Brain microvascular endothelial cell (primary cell): ENCODE results near the gene ADAMTSL3.

Source experiments
- DNase-seq: peaks from one replicate; pipeline ENCODE4 v3.0.0-alpha.2; 2020
- H3K27ac ChIP-seq: fragments of 250-450 bp; sonication (Bioruptor Pico); 2 replicates; pipeline ENCODE4 v1.5.1; 2020; ENCODE audit warnings: mild to moderate bottlenecking, moderate library complexity
- H3K27me3 ChIP-seq: fragments of 250-450 bp; sonication (Bioruptor Pico); replicated peaks from 2 replicates; pipeline ENCODE4 v1.5.1; 2020; ENCODE audit warnings: mild to moderate bottlenecking
- H3K36me3 ChIP-seq: fragments of 250-450 bp; sonication (Bioruptor Pico); replicated peaks from 2 replicates; pipeline ENCODE4 v1.5.1; 2020; ENCODE audit warnings: mild to moderate bottlenecking
- H3K4me3 ChIP-seq: 2 replicates; pipeline ENCODE4 v1.5.1; 2011; ENCODE audit warnings: low read depth, mild to moderate bottlenecking, control low read depth, low read length, moderate library complexity
- in situ Hi-C: cut with HindIII; loops from 2 replicates; pipeline ENCODE4 v1.10.0; 2017; ENCODE audit warnings: low sequenced_read_pairs, low pct_ligation_motif_present
- TF ChIP-seq, protein P1 (sequence below): IDR thresholded peaks from 2 replicates; pipeline ENCODE4 v1.5.1; 2011; ENCODE audit warnings: low read depth, mild to moderate bottlenecking, moderate library complexity, low read length, control low read depth, inconsistent platforms; ENCODE audit errors: missing control alignments

The ADAMTSL3 gene

DNA sequence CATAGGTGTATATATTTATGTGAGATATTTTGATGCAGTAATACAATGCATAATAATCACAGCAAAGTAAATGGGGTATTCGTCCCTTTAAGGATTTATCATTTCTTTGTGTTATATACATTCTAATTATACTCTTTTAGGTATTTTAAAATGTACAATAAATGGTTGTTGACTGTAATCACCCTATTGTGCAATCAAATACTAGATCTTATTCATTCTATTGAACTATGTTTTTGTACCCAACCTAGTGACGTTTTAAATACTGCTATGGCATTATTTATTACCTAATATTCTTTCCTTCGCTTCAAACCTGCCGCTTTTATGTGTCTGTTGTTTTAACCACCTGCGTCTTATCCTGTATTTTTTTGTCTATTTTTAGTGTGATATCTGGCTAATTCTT lies 132.4 kb downstream of the ADAMTSL3 start:
- H3K4me3 ChIP-seq = no peak overlapping the region
- TF ChIP-seq, protein P1, sequence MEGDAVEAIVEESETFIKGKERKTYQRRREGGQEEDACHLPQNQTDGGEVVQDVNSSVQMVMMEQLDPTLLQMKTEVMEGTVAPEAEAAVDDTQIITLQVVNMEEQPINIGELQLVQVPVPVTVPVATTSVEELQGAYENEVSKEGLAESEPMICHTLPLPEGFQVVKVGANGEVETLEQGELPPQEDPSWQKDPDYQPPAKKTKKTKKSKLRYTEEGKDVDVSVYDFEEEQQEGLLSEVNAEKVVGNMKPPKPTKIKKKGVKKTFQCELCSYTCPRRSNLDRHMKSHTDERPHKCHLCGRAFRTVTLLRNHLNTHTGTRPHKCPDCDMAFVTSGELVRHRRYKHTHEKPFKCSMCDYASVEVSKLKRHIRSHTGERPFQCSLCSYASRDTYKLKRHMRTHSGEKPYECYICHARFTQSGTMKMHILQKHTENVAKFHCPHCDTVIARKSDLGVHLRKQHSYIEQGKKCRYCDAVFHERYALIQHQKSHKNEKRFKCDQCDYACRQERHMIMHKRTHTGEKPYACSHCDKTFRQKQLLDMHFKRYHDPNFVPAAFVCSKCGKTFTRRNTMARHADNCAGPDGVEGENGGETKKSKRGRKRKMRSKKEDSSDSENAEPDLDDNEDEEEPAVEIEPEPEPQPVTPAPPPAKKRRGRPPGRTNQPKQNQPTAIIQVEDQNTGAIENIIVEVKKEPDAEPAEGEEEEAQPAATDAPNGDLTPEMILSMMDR = no peak
- in situ Hi-C loops = no loop called here
- no peaks in the 10 kb centered on the region for H3K36me3 ChIP-seq
- DNase-seq = no peak
- H3K27ac ChIP-seq = no peak overlapping the region
- no peaks in the 10 kb centered on the region for H3K27me3 ChIP-seq

DNA sequence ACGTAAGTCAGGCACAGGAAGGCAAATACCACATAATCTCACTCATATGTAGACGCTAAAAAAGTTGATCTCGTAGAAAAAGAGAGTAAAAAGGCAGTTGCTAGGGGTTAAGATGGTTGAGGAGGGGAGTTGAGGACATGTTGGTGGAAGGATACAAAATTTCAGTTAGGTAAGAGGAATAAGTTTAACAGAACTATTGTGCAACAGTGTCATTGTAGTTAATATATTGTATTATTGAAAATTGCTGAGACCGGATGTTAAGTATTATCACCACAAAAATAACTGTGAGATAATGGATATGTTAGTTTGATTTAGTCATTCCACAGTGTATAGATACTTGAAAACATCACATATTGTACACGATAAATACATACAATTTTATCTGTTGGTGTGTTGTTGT lies 139.1 kb downstream of the ADAMTSL3 start:
- H3K27me3 ChIP-seq = no peaks in the 10 kb centered on the region
- H3K36me3 ChIP-seq = no peaks in the 10 kb centered on the region
- no peak overlapping the region for H3K27ac ChIP-seq
- no peak for DNase-seq
- no peak overlapping the region for H3K4me3 ChIP-seq
- TF ChIP-seq, protein P1 = no peak
- in situ Hi-C loops = no loop called here

DNA sequence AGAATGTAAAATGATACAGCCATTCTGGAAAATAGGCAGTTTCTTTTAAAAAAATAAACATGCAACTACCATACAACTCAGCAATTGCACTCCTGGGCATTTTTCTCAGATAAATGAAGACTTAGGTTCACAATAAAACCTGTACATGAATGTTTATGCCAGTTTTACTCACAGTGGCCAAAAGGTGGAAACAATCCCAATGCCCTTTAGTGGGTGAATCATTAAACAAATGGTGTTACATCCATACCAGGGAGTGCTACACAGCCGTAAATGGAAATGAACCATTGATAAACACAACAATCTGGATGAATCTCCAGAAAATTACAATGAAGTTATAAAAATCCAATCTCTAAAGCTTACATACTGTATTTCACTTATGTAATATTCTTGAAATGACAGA lies 140.3 kb downstream of the ADAMTSL3 start:
- no peak overlapping the region for H3K4me3 ChIP-seq
- no peak for DNase-seq
- H3K27ac ChIP-seq = no peak overlapping the region
- in situ Hi-C loops = no loop called here
- TF ChIP-seq, protein P1 = no peak
- no peaks in the 10 kb centered on the region for H3K27me3 ChIP-seq
- H3K36me3 ChIP-seq = no peaks in the 10 kb centered on the region

GRCh38 chr15:83809345-83809744 lies 155.4 kb downstream of the ADAMTSL3 start:
- TF ChIP-seq, protein P1 = no peak
- Histone ChIP-seq H3K36me3 (no peaks in the 10 kb centered on the region), H3K27me3 (no peaks in the 10 kb centered on the region), H3K4me3 (no peak overlapping the region), H3K27ac (no peak overlapping the region)
- in situ Hi-C loops = no loop called here
- DNase-seq = no peak

DNA sequence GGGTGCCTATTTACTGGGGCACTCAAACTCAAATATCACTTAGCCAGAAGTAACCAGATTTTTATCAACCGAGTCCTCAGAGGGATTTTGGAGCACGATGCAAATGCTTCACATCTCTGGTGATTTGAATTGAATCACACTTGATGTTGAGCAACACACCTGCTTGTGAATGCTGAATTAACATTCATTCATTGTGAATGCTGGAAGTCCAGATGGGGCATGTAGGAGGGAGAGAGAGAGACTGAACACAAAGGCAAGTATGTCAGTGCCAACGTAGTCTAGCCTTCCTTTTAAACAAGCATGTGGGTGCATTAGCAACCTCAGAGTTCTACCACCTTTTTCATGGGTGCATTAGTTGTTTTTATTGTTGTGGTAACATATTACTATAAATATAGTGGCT lies 156.2 kb downstream of the ADAMTSL3 start:
- H3K4me3 ChIP-seq = no peak overlapping the region
- H3K27me3 ChIP-seq = no peaks in the 10 kb centered on the region
- TF ChIP-seq, protein P1 = no peak
- no peaks in the 10 kb centered on the region for H3K36me3 ChIP-seq
- H3K27ac ChIP-seq = no peak overlapping the region
- DNase-seq = no peak
- in situ Hi-C loops = no loop called here

GRCh38 chr15:83813682-83814081 lies 159.8 kb downstream of the ADAMTSL3 start:
- Histone ChIP-seq H3K27ac (no peak overlapping the region), H3K27me3 (no peaks in the 10 kb centered on the region), H3K4me3 (no peak overlapping the region), H3K36me3 (no peaks in the 10 kb centered on the region)
- no peak for DNase-seq
- TF ChIP-seq, protein P1 = no peak
- in situ Hi-C loops = no loop called here
